ENCODE measurements around the gene MAD2L1.

Gene MAD2L1

GRCh38 chr4:120056246-120056645 lies 10.4 kb downstream of the MAD2L1 start:
- DNase-seq = no peak

- DNase-seq = no peak
Observed at GRCh38 chr4:120055795-120056194, 10.9 kb downstream of the MAD2L1 start.

GRCh38 chr4:120055162-120055561 lies 11.5 kb downstream of the MAD2L1 start:
- DNase-seq = no peak

- no peak for DNase-seq
Observed at GRCh38 chr4:120053911-120054310, 12.7 kb downstream of the MAD2L1 start.

- DNase-seq = peak; percentile 56
Observed at GRCh38 chr4:120052856-120053255, 13.8 kb downstream of the MAD2L1 start.

GRCh38 chr4:120051253-120051652 lies 15.4 kb downstream of the MAD2L1 start:
- no peak for DNase-seq

- DNase-seq = peak; percentile 75
Observed at GRCh38 chr4:120049732-120050494, 16.7 kb downstream of the MAD2L1 start.

GRCh38 chr4:120043828-120044227 lies 22.8 kb downstream of the MAD2L1 start:
- DNase-seq = no peak

GRCh38 chr4:120037411-120037810 lies 29.2 kb downstream of the MAD2L1 start:
- DNase-seq = no peak

GRCh38 chr4:120034913-120035312 lies 31.7 kb downstream of the MAD2L1 start:
- no peak for DNase-seq

GRCh38 chr4:120026853-120027252 lies 39.8 kb downstream of the MAD2L1 start:
- no peak for DNase-seq

GRCh38 chr4:120025516-120025915 lies 41.1 kb downstream of the MAD2L1 start:
- no peak for DNase-seq

GRCh38 chr4:120018786-120019185 lies 47.9 kb downstream of the MAD2L1 start:
- no peak for DNase-seq

GRCh38 chr4:120017939-120018692 lies 48.5 kb downstream of the MAD2L1 start:
- DNase-seq = no peak

GRCh38 chr4:120011725-120012124 lies 54.9 kb downstream of the MAD2L1 start:
- DNase-seq = no peak

- DNase-seq = no peak
Observed at GRCh38 chr4:120010646-120011045, 56.0 kb downstream of the MAD2L1 start.

GRCh38 chr4:120009731-120010130 lies 56.9 kb downstream of the MAD2L1 start:
- no peak for DNase-seq

- DNase-seq = no peak
Observed at GRCh38 chr4:120008957-120009356, 57.7 kb downstream of the MAD2L1 start.

GRCh38 chr4:120007896-120008436 lies 58.7 kb downstream of the MAD2L1 start:
- no peak for DNase-seq

- DNase-seq = no peak
Observed at GRCh38 chr4:120007191-120007871, 59.3 kb downstream of the MAD2L1 start.
